HL-60 (cell line): ENCODE measurements around the gene KIAA0319L.

Source experiments
- GABPA ChIP-seq: IDR thresholded peaks from 2 replicates; pipeline ENCODE4 v1.6.1; 2012; ENCODE audit warnings: low read depth
- POLR2AphosphoS5 ChIP-seq: IDR thresholded peaks from 2 replicates; pipeline ENCODE4 v1.6.1; 2012; ENCODE audit warnings: low read depth
- SPI1 ChIP-seq: IDR thresholded peaks from 2 replicates; pipeline ENCODE4 v1.6.1; 2012; ENCODE audit warnings: low read depth, mild to moderate bottlenecking, borderline replicate concordance
- TF ChIP-seq, protein P1 (sequence below): IDR thresholded peaks from one replicate; pipeline ENCODE4 v1.5.1; 2011; ENCODE audit warnings: low read length, control low read depth, inconsistent platforms; ENCODE audit not compliant: insufficient read depth
- TF ChIP-seq, protein P2 (sequence below): IDR thresholded peaks from 2 replicates; pipeline ENCODE4 v1.6.1; 2012; ENCODE audit warnings: low read depth; ENCODE audit not compliant: insufficient replicate concordance

DNA sequence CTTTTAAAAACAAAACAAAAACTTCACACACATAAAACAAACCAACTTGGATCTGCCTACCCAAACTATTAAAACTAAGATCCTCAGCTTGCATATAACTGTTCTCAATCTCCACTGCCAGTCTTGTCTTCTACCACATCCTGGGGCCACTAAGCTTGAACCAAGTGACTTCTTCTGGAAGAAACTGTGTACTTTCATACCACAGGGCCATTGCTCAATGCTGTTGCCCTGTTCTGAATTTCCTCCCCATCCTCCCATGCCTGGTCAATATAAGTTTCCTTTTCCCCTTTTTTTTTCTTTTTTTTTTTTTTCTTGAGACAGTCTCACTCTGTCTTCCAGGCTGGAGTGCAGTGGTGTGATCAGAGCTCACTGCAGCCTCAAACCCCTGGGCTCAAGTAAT is 109.9 kb downstream of the KIAA0319L start:
- TF ChIP-seq, protein P1, sequence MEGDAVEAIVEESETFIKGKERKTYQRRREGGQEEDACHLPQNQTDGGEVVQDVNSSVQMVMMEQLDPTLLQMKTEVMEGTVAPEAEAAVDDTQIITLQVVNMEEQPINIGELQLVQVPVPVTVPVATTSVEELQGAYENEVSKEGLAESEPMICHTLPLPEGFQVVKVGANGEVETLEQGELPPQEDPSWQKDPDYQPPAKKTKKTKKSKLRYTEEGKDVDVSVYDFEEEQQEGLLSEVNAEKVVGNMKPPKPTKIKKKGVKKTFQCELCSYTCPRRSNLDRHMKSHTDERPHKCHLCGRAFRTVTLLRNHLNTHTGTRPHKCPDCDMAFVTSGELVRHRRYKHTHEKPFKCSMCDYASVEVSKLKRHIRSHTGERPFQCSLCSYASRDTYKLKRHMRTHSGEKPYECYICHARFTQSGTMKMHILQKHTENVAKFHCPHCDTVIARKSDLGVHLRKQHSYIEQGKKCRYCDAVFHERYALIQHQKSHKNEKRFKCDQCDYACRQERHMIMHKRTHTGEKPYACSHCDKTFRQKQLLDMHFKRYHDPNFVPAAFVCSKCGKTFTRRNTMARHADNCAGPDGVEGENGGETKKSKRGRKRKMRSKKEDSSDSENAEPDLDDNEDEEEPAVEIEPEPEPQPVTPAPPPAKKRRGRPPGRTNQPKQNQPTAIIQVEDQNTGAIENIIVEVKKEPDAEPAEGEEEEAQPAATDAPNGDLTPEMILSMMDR: no peak
- TF ChIP-seq, protein P2, sequence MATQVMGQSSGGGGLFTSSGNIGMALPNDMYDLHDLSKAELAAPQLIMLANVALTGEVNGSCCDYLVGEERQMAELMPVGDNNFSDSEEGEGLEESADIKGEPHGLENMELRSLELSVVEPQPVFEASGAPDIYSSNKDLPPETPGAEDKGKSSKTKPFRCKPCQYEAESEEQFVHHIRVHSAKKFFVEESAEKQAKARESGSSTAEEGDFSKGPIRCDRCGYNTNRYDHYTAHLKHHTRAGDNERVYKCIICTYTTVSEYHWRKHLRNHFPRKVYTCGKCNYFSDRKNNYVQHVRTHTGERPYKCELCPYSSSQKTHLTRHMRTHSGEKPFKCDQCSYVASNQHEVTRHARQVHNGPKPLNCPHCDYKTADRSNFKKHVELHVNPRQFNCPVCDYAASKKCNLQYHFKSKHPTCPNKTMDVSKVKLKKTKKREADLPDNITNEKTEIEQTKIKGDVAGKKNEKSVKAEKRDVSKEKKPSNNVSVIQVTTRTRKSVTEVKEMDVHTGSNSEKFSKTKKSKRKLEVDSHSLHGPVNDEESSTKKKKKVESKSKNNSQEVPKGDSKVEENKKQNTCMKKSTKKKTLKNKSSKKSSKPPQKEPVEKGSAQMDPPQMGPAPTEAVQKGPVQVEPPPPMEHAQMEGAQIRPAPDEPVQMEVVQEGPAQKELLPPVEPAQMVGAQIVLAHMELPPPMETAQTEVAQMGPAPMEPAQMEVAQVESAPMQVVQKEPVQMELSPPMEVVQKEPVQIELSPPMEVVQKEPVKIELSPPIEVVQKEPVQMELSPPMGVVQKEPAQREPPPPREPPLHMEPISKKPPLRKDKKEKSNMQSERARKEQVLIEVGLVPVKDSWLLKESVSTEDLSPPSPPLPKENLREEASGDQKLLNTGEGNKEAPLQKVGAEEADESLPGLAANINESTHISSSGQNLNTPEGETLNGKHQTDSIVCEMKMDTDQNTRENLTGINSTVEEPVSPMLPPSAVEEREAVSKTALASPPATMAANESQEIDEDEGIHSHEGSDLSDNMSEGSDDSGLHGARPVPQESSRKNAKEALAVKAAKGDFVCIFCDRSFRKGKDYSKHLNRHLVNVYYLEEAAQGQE: no peak
- TF ChIP-seq POLR2AphosphoS5 (peak; percentile 49; the same call in 1 of the 2 replicates), GABPA (no peak), SPI1 (peak; percentile 59; the same call in 1 of the 2 replicates)
